ENCODE results near the gene ENDOU. TPM values are rescaled to one million over a fixed set of nuclear protein-coding genes. Genes with fewer than 3 reads are reported as not detected.

The ENDOU gene
- polyA plus RNA-seq, 2 of the 4 experiments (the other 2 are of a cell fraction), result not detected

DNA sequence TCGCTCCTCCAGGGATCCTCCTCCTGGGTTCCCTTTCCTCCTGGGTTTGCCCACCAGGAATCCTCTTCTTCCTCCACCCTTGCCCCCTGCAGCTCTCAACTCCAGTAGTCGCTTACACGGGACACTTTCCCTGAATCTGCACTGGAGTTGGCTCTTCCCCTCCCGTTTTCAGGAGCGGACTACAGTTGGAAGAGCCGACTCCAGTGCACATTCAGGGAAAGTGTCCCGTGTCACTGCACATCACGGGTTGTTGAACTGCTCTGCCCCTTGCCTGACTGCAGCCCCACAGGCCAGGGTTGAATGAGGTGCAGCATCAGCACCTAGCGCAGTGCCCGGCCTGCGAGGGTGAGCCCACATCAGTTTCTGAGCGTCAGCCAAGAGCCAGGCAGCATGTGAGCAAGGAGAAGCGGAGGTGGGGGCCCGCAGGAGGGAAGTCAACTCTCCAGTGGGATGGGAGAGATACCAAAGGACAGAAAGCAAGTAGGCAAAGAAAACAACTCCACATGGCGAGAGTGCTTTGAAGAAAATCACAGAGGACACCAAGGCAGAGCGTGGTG lies 20.3 kb upstream of the ENDOU start:
- no peak for ATAC-seq
- CTCF ChIA-PET, result interaction anchor here (1.0 to 43.9 kb wide), 9 partner anchors 11 to 97 kb away, joined by 4 to 1399 read pairs (median 147); partner anchors contain the start of genes RAPGEF3 and SLC48A1
- peaks cover 8% of the 10 kb centered on the region for H3K4me1 ChIP-seq
- H3K9me3 ChIP-seq, result no peaks in the 10 kb centered on the region
- 59% methylated on average over 15 of the region's 16 CpGs for WGBS (ENCODE audit: missing lambda C conversion rate)
- no peak overlapping the region for H3K4me3 ChIP-seq
- no peak for TF ChIP-seq EHMT2 (IDR thresholded peaks at IDR 0.05; ENCODE audit: low read depth)
- TF ChIP-seq JUN (IDR thresholded peaks at IDR 0.05), result no peak
- TF ChIP-seq POLR2AphosphoS2 (conservative IDR thresholded peaks at IDR 0.05; ENCODE audit: low read length), result no peak
- no peak for DNase-seq (ENCODE audit: low read depth in 1 of 2, low spot score in 1 of 2)
- POLR2A ChIA-PET, result no interaction called here
- no peak overlapping the region for H3K4me2 ChIP-seq
- FAIRE-seq, result no peak
- H3K27ac ChIP-seq, result no peak overlapping the region

DNA sequence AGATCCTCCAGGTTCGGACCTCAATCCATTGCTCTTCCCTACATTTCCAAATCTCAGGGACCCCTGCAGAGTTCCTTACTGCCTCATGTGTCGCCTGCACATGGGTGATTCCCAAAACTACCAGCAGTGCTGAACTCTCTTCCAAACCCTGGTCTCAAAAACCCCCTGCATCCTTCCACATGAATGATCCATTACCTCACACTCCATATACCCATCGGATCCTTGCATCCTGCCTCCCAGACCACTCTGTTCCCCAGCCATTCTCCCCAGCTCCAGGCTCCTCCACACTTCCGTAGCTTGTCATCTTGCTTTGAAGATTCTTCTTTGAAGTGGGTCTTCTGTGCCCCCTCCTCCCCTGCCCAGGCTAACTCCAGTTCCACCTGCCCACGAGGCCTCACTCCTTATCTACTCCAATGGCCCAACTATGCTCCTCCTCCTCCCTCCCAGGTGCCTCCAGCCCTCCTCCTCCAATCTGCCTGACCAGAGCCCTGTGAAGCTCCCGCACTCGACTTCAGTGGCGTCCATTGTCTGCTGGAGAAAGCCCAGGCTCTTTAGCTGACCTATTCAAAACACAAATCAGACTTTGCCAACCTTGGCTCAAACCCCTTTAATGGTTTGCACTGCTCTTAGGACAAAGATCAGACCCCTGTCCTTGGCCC lies 19.6 kb upstream of the ENDOU start:
- FAIRE-seq (no peak), ATAC-seq (no peak), DNase-seq (ENCODE audit: low read depth in 1 of 2, low spot score in 1 of 2) (no peak)
- Histone ChIP-seq H3K9me3 (no peaks in the 10 kb centered on the region), H3K4me2 (no peak overlapping the region), H3K4me1 (peaks cover 8% of the 10 kb centered on the region), H3K4me3 (no peak overlapping the region), H3K27ac (no peak overlapping the region)
- TF ChIP-seq ESRRA (IDR thresholded peaks at IDR 0.05; ENCODE audit: borderline replicate concordance, low read length), result no peak
- TF ChIP-seq HOXB13 (CRISPR knock-in tag; IDR thresholded peaks at IDR 0.05; ENCODE audit: low read depth), result no peak
- no peak for TF ChIP-seq SREBF2 (IDR thresholded peaks at IDR 0.05)
- no peak for TF ChIP-seq EP300 (IDR thresholded peaks at IDR 0.05)
- TF ChIP-seq CHD2 (IDR thresholded peaks at IDR 0.05; ENCODE audit: low read length, partially characterized antibody), result no peak
- TF ChIP-seq GATA3 (IDR thresholded peaks at IDR 0.05; ENCODE audit: borderline replicate concordance), result no peak
- TF ChIP-seq EHMT2 (IDR thresholded peaks at IDR 0.05; ENCODE audit: low read depth), result no peak
- TF ChIP-seq, protein P1, sequence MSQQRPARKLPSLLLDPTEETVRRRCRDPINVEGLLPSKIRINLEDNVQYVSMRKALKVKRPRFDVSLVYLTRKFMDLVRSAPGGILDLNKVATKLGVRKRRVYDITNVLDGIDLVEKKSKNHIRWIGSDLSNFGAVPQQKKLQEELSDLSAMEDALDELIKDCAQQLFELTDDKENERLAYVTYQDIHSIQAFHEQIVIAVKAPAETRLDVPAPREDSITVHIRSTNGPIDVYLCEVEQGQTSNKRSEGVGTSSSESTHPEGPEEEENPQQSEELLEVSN (IDR thresholded peaks at IDR 0.05; ENCODE audit: borderline replicate concordance, low read depth), result no peak
- TF ChIP-seq, protein P2, sequence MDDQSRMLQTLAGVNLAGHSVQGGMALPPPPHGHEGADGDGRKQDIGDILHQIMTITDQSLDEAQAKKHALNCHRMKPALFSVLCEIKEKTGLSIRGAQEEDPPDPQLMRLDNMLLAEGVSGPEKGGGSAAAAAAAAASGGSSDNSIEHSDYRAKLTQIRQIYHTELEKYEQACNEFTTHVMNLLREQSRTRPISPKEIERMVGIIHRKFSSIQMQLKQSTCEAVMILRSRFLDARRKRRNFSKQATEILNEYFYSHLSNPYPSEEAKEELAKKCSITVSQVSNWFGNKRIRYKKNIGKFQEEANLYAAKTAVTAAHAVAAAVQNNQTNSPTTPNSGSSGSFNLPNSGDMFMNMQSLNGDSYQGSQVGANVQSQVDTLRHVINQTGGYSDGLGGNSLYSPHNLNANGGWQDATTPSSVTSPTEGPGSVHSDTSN (IDR thresholded peaks at IDR 0.05), result no peak
- TF ChIP-seq NFE2L2 (conservative IDR thresholded peaks at IDR 0.05; ENCODE audit: low read length), result no peak
- no peak for TF ChIP-seq FOSB (CRISPR knock-in tag; IDR thresholded peaks at IDR 0.05)
- no peak for TF ChIP-seq ZC3H11A (IDR thresholded peaks at IDR 0.05)
- TF ChIP-seq, protein P3, sequence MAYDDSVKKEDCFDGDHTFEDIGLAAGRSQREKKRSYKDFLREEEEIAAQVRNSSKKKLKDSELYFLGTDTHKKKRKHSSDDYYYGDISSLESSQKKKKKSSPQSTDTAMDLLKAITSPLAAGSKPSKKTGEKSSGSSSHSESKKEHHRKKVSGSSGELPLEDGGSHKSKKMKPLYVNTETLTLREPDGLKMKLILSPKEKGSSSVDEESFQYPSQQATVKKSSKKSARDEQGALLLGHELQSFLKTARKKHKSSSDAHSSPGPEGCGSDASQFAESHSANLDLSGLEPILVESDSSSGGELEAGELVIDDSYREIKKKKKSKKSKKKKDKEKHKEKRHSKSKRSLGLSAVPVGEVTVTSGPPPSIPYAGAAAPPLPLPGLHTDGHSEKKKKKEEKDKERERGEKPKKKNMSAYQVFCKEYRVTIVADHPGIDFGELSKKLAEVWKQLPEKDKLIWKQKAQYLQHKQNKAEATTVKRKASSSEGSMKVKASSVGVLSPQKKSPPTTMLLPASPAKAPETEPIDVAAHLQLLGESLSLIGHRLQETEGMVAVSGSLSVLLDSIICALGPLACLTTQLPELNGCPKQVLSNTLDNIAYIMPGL (CRISPR knock-in tag; IDR thresholded peaks at IDR 0.05; ENCODE audit: borderline replicate concordance), result no peak
- TF ChIP-seq ZSCAN20 (CRISPR knock-in tag; IDR thresholded peaks at IDR 0.05), result no peak
- no peak for TF ChIP-seq RNF2 (IDR thresholded peaks at IDR 0.05; ENCODE audit: borderline replicate concordance, low read depth)
- TF ChIP-seq CEBPB (IDR thresholded peaks at IDR 0.05), result no peak
- ChIA-PET CTCF (interaction anchor here (0.6 to 43.9 kb wide), 16 partner anchors 9 to 289 kb away, joined by 3 to 1399 read pairs (median 5); partner anchors contain the start of genes ENDOU, RAPGEF3, SLC48A1 and TMEM106C), POLR2A (no interaction called here)
- WGBS (ENCODE audit: missing lambda C conversion rate), result 75% methylated on average over 8 of the region's 8 CpGs

Measured in A549 (cell line).